HG03095 (cell line): ENCODE data around the gene HMOX2.

Experiments used
- ATAC-seq: cut with Tn5 transposase; IDR thresholded peaks from one replicate; pipeline ENCODE4 v1.9.1; 2021; ENCODE audit warnings: moderate library complexity; ENCODE audit not compliant: unreplicated experiment

The HMOX2 gene

DNA sequence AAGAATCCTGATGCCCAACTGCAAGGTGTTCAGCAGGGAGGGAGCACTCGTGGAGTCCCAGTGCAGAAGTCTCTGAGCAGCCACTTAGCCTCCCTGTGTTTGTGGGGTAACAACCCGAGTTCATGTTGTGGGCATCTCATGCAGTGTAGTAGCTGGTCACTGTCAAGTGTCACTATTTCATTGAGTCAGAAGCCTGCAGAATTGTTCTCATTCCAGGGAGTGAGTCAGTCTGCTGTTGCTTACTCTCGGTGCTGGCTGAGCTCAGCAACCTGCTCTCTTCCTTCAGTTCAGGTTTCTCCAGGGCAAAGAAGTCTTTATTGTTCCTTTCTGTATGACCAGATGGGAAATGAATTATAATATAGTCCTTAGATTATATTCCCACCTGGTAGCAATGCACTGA, 24.1 kb downstream of the HMOX2 start:
- no peak for ATAC-seq

DNA sequence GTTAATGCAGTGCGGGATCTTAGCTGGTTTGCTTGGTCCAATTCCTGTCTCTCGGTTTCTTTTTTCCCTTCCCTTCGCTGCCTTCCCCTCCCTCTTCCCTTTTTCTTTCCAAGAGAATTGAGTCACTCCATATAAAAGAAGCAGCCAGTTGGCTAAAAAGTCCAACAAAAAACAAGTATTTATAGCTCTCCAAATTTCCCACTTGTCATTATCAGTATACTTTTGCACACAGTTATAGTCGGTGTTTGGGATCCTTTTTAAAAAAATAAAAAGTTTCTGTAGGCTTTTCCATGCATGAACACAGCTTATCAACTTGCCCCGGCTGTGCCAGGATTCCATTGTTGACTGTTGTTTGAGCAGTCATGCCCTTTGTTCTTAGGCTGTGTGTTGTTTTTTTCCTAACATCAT, 24.9 kb downstream of the HMOX2 start:
- no peak for ATAC-seq

GRCh38 chr16:4505356-4506147, 29.4 kb downstream of the HMOX2 start:
- no peak for ATAC-seq

- no peak for ATAC-seq
These were observed 30.3 kb downstream of the HMOX2 start for GRCh38 chr16:4506450-4506849.

DNA sequence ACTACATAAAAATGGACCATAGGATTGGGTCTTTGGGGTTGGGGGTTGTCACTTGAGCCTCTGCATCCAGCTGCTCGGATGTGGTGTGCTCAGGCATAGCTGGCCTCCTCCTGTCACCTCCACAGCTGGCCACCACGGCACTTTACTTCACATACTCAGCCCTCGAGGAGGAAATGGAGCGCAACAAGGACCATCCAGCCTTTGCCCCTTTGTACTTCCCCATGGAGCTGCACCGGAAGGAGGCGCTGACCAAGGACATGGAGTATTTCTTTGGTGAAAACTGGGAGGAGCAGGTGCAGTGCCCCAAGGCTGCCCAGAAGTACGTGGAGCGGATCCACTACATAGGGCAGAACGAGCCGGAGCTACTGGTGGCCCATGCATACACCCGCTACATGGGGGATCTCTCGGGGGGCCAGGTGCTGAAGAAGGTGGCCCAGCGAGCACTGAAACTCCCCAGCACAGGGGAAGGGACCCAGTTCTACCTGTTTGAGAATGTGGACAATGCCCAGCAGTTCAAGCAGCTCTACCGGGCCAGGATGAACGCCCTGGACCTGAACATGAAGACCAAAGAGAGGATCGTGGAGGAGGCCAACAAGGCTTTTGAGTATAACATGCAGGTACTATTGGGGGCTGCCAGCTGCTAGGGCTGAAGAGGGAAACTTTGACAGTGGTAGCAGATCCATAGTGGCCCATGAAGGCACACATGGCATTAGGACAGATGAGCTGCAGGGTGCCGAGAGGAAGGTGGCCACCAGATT, 31.6 kb downstream of the HMOX2 start:
- ATAC-seq = no peak

- ATAC-seq = no peak
These were observed 32.6 kb downstream of the HMOX2 start for GRCh38 chr16:4508806-4509205.

- ATAC-seq = no peak
These were observed 33.2 kb downstream of the HMOX2 start for GRCh38 chr16:4509420-4509819.

- no peak for ATAC-seq
These were observed 33.9 kb downstream of the HMOX2 start for GRCh38 chr16:4510131-4510530.

DNA sequence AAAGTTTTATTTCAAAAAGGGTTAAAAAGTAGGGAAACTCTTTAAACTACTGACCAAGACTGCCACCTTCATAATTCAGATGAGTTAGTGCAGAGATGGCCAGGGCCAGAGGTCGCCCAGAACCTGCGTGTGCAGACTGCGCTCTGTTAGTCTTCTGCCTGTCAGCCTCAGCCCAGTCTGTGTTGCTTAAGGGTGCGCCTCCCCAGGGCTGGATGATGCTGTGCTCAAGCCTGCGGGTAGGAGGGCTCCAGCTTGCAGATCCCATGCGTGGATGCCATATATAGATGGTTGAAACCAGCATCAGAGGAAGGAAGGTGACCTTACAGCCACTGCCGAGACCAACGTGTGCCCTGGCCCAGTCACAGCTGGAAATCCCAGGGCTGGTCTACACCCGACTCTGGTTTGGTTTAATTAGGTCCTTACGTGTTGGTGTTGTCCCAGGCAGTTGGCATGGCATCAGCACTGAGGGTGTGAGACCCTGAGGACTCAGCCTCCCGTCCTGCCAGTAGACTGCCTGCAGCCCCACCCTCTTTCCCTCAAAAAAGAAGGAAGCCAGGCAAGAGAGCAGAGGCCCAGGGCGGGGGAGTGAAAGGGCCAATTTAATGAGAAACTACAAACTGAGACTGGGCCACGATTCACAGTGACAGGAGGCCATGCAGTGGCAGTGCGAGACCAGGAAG, 34.7 kb downstream of the HMOX2 start:
- no peak for ATAC-seq

DNA sequence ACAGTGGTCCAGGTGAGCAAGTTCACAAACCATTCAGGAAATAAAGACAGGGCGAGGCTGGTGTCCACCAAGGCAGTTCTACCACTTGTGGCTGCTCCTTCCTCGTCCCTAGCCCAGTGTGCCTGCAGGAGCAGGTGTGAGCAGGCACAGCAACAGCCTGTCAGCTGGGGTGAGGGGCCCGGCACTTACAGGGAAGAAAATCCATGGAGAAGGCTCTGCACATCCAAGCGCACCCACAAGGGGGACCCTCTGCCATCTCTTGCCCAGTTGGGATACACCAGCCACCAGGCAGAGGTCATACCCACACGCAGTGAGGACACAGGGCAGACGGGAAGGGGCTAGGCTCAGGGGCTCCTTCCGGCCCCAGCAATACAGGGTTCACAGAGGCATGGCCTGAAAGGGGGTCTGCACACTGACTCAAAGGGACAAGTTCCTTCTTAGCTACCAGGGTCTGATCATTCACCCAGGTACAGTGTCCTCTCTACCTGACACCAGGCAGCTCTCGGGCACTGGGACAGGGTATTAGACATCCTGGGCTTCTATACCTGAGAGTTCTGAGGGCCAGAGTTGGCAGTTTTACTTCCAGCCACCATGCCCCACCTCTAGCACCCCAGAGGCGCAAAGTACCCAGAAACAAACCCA, 35.4 kb downstream of the HMOX2 start:
- no peak for ATAC-seq

DNA sequence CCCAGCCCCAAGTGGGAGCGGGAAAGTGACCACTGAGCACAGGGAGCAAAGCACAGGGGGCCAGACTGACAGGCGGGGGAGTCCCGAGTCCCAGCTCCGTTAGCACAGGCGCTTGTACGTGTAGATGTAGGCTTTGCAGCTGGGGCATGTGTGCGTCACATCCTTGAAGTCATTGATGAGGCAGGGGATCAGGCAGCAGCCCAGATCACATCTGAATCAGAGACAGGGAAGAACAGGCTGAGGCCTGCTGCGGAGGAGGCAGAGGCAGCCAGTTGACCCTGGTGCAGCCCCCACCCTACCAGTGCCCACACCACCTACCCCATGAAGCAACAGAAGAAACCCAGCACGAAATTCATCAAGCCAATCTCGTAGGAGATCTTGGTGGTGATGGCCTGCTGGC, 36.3 kb downstream of the HMOX2 start:
- ATAC-seq = no peak

DNA sequence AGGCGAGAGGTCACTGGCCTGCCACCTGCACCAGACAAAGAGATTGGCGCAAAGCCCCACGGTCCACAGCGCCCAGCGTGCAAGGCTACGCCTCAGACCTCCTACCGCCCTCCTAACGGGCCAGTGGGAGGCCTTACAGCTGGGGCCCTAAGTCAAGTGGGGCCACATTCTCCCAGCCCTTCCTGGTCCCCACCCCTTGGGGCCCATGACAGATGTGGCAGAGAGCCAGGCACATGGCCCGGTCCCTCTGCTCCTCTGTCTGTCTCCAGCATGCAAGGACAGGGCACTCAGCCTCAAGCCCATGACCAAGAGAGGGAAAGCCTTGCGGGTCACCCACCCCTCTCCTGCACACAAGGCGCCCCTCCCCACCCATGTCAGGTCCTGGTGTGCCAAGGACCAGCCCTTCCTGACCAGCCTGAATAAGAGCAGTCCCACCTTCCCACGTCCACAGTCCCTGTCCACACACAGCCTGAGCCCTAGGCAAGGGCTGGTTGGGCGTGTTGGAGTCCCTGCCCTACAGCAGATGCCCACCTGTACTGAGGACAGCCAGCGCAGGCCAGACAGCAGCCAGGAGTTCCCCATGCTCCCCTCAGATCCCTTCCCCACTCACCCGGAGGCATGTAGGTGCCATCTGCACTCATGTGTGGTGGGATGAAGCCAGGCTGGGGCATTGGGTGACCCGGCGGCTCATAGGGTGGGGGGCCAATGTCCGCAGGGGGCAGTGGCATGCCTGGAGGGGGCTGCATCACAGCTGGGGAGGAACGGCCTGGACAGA, 37.1 kb downstream of the HMOX2 start:
- ATAC-seq = no peak

GRCh38 chr16:4513881-4514280, 37.7 kb downstream of the HMOX2 start:
- no peak for ATAC-seq

DNA sequence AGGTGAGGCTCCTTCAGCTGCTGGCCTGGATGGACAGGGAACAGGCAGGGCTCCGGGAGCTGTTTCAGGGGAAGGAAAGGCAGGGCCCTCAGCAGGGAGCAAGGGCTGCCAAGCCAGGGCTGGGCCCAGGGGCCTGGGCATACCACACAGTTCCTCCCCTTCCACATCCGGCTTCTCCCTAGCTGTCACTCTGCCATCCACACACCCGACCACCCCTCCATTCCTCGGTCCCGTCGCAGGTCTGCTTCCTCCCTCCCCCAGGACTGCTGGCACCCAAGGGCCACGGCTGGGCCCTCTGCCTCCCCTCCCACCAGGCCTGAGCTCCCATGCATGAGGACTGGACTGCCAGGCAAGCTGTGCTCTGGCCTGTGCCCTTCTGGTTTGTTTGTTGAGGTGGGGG, 38.4 kb downstream of the HMOX2 start:
- no peak for ATAC-seq

DNA sequence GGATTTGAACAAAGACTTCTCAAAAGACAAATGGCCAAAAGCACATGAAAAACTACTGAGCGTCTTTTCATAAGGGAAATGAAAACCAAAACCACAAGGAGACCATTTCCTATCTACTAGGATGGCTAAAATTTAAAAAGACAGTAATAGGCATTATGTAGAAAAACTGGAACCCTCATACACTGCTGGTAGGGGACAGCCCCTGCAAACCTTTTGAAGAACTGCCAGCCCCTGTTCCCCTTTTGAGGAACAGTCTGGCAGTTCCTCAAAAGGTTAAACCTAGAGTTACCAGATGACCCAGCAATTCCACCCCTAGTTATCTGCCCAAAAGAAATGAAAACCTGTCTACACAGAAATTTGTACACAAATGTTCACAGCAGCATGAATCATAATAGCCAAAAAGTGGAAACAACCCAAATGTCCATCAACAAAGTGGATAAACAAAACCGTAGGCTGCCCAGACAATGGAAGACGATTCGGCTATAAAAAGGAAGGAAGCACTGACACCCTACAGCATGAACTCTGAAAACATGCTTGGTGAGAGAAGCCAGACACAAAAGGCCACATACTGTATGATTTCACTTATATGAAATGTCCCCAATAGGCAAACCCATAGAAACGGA, 39.5 kb downstream of the HMOX2 start:
- peak; percentile 66 for ATAC-seq

GRCh38 chr16:4517812-4518680, 41.8 kb downstream of the HMOX2 start:
- ATAC-seq = no peak

DNA sequence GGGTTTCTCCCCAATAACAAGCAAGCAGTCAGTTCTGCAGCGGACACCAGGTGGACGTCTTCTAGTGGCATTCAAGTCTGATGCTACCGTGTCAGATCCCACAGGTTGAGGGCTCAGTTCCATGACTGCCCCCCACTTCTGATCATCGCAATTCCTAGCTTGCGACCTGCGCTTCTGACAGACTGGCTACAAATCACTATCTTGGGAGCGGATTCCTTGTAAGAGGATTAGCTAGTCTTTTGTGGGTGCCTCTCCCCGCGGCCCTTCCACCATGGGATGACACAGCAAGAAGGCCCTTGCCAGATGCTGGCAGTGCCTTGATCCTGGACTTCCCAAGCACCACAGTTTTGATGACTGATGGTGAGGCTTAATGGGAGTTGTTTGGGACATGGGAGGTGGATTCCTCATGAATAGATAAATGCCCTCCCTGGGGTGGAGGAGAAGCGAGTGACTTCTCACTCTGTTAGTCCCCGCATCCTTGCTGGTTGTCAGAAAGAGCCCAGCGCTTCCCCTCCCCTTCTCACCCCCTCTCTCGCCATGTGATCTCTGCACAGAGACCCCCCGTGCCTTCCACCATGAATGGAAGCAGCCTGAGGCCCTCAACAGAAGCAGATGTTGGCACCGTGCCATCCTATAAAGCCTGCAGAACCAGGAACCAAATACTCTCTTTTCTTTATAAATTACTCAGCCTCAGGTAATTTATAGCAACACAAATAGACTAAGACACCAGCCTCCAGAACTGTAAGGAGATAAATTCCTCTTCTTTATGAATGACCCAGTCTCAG, 43.3 kb downstream of the HMOX2 start:
- ATAC-seq = no peak

GRCh38 chr16:4520913-4521312, 44.7 kb downstream of the HMOX2 start:
- no peak for ATAC-seq
